ENCODE measurements around the gene WDR35.

DNA sequence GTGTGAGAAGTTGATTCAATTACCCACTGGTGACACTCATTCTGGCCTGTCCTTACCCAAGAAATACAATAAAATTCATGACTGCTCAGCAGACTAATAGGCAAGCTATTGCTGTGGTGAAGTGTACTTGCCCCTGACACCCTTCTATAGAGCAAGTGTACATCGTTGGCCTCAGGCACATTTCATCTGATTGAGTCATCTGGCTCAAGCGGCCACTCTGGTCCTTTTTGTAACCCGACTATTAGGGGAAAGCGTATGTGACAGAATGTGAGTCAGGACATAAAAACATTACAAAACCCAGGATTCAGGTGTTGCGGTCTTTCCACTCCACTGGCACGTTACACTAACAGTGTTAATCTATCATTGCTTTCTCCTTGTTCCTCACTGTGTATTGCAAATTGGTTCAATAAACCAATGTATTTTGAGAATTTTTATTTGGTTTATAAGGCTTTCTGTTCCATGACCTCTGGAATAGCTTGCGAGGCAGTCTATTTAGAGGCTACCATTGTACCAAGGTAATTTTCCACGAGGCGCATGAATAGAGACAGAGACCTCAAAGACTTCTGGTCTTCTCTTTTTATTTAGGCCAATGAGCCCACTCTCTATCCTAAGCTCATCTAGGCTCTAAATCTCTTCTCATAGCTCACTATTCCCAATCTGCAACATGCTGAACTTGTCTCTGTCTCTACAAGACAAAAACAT is 77.9 kb downstream of the WDR35 start:
- no peak for TF ChIP-seq REST (IDR thresholded peaks at IDR 0.05; ENCODE audit: low read depth)
- peak; percentile 20; the same call in 1 of the 2 replicates for TF ChIP-seq CEBPB (IDR thresholded peaks at IDR 0.05)
- TF ChIP-seq EGR1 (IDR thresholded peaks at IDR 0.05), result no peak
- TF ChIP-seq RAD21 (IDR thresholded peaks at IDR 0.05; ENCODE audit: low read depth), result no peak
- TF ChIP-seq EP300 (IDR thresholded peaks at IDR 0.05; ENCODE audit: borderline replicate concordance), result no peak
- TF ChIP-seq TAF1 (IDR thresholded peaks at IDR 0.05; ENCODE audit: low read depth), result no peak
- TF ChIP-seq NFIC (IDR thresholded peaks at IDR 0.05), result no peak
- TF ChIP-seq ZBTB7A (IDR thresholded peaks at IDR 0.05; ENCODE audit: low read depth), result no peak
- TF ChIP-seq USF1 (IDR thresholded peaks at IDR 0.05), result no peak
- TF ChIP-seq CREB1 (IDR thresholded peaks at IDR 0.05; ENCODE audit: low read depth), result no peak
- TF ChIP-seq FOXM1 (IDR thresholded peaks at IDR 0.05; ENCODE audit: borderline replicate concordance, low read depth), result no peak
- no peak for TF ChIP-seq TCF12 (IDR thresholded peaks at IDR 0.05; ENCODE audit: low read depth)

All from Ishikawa (cell line).